ENCODE data around the gene AKAP8L.

AKAP8L gene

DNA sequence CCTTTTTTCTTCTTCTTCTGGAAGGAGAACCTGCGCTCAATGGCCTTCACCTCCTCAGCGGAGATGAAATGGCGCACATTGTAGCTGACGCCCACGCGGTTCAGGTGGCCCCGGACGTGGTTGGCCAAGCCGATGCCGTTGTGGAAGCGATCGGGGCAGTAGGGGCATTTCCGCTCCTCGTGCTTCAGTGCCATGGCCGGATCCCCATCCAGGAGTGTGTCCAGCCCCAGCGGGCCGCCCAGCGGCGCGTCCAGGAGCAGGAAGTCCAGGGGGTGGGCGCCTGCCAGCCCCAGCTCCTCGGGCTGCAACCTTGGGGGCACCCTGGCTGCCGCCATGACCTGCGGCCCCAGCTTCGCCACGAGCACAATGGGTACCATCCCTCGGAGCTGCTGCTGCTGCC, 19.8 kb upstream of the AKAP8L start:
- Histone ChIP-seq H3K36me3 (ENCODE audit: insufficient read depth, low read length) (no peaks in the 10 kb centered on the region), H3K4me3 (no peak overlapping the region), H3K27ac (no peak overlapping the region), H3K9me3 (ENCODE audit: low read depth, low read length) (no peaks in the 10 kb centered on the region), H3K9ac (ENCODE audit: insufficient read length) (no peak overlapping the region)
- DNase-seq (ENCODE audit: low read depth, low spot score), result no peak
- TF ChIP-seq POLR2AphosphoS5 (IDR thresholded peaks at IDR 0.05; ENCODE audit: borderline replicate concordance, low read depth, low read length) (no peak), FOXP2 (optimal IDR thresholded peaks at IDR 0.05; ENCODE audit: control extremely low read depth, extremely low read length, insufficient read depth) (no peak), EZH2 (IDR thresholded peaks at IDR 0.05) (no peak)

DNA sequence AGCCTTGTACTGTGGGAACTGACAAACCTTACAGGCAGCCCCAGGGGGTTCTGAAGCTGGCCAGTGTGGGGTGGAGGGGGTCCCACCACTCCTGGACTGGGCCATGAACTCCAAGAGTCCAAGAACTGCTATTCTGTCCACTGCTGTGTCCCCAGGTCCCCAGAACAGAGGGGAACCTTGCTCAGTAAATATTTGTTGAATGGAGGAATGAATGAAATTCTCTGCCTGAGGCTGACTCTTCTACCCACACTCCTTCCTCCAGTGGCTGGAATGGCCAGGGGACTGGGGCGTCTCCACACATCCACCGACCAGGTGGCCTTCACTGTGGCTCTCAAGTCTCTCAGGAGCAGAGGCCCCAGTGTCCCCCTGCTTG, 19.3 kb upstream of the AKAP8L start:
- Histone ChIP-seq H3K9me3 (ENCODE audit: low read depth, low read length) (no peaks in the 10 kb centered on the region), H3K4me3 (no peak overlapping the region), H3K36me3 (ENCODE audit: insufficient read depth, low read length) (no peaks in the 10 kb centered on the region), H3K27ac (no peak overlapping the region), H3K9ac (ENCODE audit: insufficient read length) (no peak overlapping the region)
- TF ChIP-seq POLR2AphosphoS5 (IDR thresholded peaks at IDR 0.05; ENCODE audit: borderline replicate concordance, low read depth, low read length) (no peak), FOXP2 (optimal IDR thresholded peaks at IDR 0.05; ENCODE audit: control extremely low read depth, extremely low read length, insufficient read depth) (no peak), EZH2 (IDR thresholded peaks at IDR 0.05) (no peak)
- no peak for DNase-seq (ENCODE audit: low read depth, low spot score)

DNA sequence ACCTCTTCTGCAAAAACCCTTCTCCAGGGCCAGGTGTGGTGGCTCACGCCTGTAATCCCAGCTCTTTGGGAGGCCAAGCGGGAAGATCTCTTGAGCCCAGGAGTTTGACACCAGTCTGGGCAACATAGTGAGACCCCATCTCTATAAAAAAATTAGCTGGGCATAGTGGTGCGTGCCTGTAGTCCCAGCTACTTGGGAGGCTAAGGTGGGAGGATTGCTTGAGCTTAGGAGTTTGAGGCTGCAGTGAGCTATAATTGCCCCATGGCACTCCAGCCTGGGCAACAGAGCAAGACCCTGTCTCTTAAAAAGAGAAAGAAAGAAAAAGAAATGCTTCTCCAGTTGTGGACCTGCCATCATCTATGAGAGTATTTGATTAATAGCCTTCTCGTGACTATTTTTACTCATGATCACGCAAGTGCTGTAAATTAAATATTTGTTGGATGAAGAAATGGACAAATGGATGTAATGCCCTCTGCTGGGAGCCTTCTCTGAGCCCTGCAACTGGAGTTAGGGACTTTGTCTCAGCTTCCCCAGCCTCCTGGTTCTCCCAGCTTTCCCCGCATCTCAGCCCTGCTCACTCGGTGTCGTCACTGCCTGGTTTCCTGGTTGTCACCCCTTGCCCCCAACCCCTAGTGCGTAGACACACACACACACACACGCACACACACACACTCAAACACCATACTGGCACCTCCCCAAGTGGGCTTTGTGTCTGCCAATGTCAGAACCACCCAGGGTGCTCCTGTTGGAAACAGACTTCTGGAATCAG, 18.8 kb upstream of the AKAP8L start:
- Histone ChIP-seq H3K9ac (ENCODE audit: insufficient read length) (no peak overlapping the region), H3K36me3 (ENCODE audit: insufficient read depth, low read length) (no peaks in the 10 kb centered on the region), H3K9me3 (ENCODE audit: low read depth, low read length) (no peaks in the 10 kb centered on the region), H3K27ac (no peak overlapping the region), H3K4me3 (no peak overlapping the region)
- TF ChIP-seq POLR2AphosphoS5 (IDR thresholded peaks at IDR 0.05; ENCODE audit: borderline replicate concordance, low read depth, low read length) (no peak), FOXP2 (optimal IDR thresholded peaks at IDR 0.05; ENCODE audit: control extremely low read depth, extremely low read length, insufficient read depth) (no peak), EZH2 (IDR thresholded peaks at IDR 0.05) (no peak)
- DNase-seq (ENCODE audit: low read depth, low spot score), result no peak

DNA sequence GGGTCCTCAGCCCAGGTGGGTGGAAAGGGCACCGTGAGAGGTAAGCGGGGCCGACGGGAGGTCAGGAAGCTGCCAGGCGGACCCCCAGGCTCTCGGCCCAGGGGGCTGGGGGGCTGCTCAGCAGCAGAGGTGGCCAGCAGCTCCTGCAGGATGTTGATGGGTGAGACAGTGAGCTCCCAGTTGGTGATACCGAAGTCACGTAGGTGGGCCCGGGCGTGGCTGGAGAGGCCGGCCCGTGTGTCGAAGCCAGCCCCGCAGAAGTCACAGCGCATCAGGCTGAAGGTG, 18.0 kb upstream of the AKAP8L start:
- Histone ChIP-seq H3K4me3 (no peak overlapping the region), H3K9ac (ENCODE audit: insufficient read length) (no peak overlapping the region), H3K36me3 (ENCODE audit: insufficient read depth, low read length) (no peaks in the 10 kb centered on the region), H3K27ac (no peak overlapping the region), H3K9me3 (ENCODE audit: low read depth, low read length) (no peaks in the 10 kb centered on the region)
- no peak for DNase-seq (ENCODE audit: low read depth, low spot score)
- TF ChIP-seq POLR2AphosphoS5 (IDR thresholded peaks at IDR 0.05; ENCODE audit: borderline replicate concordance, low read depth, low read length), result no peak

DNA sequence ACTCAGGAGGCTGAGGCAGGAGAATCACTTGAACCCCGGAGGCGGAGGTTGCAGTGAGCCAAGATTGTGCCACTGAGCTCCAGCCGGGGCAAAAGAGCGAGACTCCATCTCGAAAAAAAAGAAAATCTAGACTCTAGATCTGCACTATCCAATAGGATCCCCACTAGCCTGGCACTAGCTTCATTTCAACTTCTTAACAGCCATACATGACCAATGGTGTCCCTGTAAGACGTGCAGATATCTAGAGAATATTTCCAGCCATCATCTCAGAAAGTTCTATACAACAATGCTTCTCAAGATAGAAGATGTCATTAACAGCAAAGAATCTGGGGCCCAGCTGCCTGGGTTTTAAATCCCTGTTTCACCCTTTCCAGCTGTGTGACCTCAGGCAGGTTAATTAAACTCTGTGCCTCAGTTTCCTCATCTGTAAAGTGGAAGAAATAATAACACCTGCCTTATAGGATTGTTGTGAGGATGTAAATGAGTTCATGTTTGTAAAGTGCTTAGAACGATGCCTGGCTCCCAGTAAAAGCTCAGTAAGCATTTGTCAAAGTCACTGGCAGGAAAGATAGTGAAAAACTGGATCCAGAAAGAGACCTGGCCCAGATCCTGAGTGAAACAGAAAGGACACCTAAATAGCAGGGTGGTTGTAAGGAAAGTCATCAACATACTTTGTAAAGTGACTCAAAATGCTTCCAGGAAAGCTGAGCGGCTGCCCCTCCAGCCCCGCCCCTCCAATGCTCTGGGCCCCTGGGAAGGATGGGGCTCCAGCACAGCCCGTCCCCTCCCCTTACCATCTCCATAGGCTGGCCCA, 17.4 kb upstream of the AKAP8L start:
- TF ChIP-seq EZH2 (IDR thresholded peaks at IDR 0.05) (no peak), FOXP2 (optimal IDR thresholded peaks at IDR 0.05; ENCODE audit: control extremely low read depth, extremely low read length, insufficient read depth) (no peak), POLR2AphosphoS5 (IDR thresholded peaks at IDR 0.05; ENCODE audit: borderline replicate concordance, low read depth, low read length) (no peak)
- H3K9me3 ChIP-seq (ENCODE audit: low read depth, low read length), result no peaks in the 10 kb centered on the region
- no peaks in the 10 kb centered on the region for H3K36me3 ChIP-seq (ENCODE audit: insufficient read depth, low read length)
- H3K9ac ChIP-seq (ENCODE audit: insufficient read length), result no peak overlapping the region
- no peak overlapping the region for H3K4me3 ChIP-seq
- no peak for DNase-seq (ENCODE audit: low read depth, low spot score)
- H3K27ac ChIP-seq, result no peak overlapping the region

DNA sequence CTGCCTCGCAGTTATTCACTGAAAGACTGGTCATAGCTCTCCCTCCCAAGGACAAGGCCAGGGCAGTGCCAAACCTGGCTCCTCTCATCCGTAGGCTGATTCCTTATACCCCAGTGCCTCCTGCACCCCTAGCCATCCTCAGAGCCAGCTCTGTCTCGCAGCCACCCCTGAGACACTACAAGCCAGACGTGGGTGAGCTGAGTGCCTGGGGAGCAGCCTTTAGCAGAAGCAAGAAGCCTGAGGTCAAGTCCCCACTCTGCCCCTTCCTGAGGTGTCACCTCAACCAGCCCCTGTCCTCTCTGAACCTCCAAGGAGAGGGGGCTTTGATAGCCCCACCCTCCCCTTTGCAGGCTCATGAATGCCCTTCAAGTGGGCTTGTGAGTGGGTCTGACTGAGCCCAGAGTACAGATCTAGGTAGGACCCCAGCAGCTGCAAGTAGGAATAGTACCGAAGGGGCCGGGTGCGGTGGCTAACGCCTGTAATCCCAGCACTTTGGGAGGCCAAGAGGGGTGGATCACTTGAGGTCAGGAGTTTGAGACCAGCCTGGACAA, 14.8 kb upstream of the AKAP8L start:
- Histone ChIP-seq H3K36me3 (ENCODE audit: insufficient read depth, low read length) (peaks cover 11% of the 10 kb centered on the region; the same call in 1 of the 2 replicates), H3K4me3 (peak overlapping the region; percentile 97), H3K27ac (0 out of 2 replicates have a peak overlapping the region, but pooled peaks have one; percentile 4), H3K9ac (ENCODE audit: insufficient read length) (no peak overlapping the region), H3K9me3 (ENCODE audit: low read depth, low read length) (no peaks in the 10 kb centered on the region)
- TF ChIP-seq POLR2AphosphoS5 (IDR thresholded peaks at IDR 0.05; ENCODE audit: borderline replicate concordance, low read depth, low read length), result no peak
- no peak for TF ChIP-seq FOXP2 (optimal IDR thresholded peaks at IDR 0.05; ENCODE audit: control extremely low read depth, extremely low read length, insufficient read depth)
- no peak for TF ChIP-seq EZH2 (IDR thresholded peaks at IDR 0.05)
- DNase-seq (ENCODE audit: low read depth, low spot score), result no peak

DNA sequence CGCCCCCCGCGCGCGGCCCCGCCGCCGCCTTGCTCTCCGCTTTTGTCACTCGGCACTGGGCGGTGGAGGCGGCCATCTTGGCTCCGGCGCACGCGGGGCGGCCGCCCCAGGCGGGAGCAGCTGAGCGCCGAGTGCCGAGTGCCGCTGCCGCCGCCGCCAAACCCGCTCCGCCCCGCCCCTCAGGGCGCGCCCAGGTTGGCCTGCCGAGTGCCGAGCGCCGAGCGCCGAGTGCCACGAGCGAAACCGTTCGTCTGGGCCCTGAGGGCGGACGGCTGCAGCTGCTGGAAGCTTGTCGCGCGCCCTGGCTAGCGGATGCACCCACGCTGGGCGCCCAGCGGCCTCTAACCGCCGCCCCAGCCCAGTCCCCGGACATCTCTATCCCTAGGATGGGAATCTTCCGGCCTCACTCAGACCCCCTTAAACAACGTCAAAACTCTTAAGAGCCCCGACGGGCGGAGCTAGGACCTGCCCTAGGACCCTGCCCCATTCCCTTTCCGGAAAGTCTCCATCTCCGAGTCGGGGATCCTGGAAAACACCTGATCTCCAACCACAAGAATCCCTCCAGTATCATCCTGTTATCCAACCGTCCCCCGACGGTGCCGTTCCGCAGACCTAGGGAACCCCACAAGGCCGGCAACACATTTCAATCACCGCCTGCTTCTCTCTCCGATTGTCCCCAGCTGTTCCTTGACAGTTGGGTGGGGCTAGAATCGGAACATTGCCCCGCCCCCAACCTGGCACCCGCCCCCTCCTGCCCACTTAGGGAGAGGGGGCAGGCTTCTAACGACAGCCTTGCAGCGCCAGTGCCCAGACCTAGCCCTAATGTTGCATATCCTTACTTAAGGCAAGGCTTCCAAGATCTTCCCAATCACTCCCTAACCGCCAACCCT, 14.1 kb upstream of the AKAP8L start:
- peaks cover 13% of the 10 kb centered on the region; the same call in 1 of the 2 replicates for H3K36me3 ChIP-seq (ENCODE audit: insufficient read depth, low read length)
- no peak for DNase-seq (ENCODE audit: low read depth, low spot score)
- no peaks in the 10 kb centered on the region for H3K9me3 ChIP-seq (ENCODE audit: low read depth, low read length)
- no peak for TF ChIP-seq EZH2 (IDR thresholded peaks at IDR 0.05)
- TF ChIP-seq FOXP2 (optimal IDR thresholded peaks at IDR 0.05; ENCODE audit: control extremely low read depth, extremely low read length, insufficient read depth), result no peak
- TF ChIP-seq POLR2AphosphoS5 (IDR thresholded peaks at IDR 0.05; ENCODE audit: borderline replicate concordance, low read depth, low read length), result peak; percentile 68
- H3K4me3 ChIP-seq, result peak overlapping the region; percentile 97
- peak overlapping the region; percentile 77; the same call in 1 of the 2 replicates for H3K27ac ChIP-seq
- H3K9ac ChIP-seq (ENCODE audit: insufficient read length), result peak overlapping the region; percentile 77
